GM19240 (cell line): Measurements from ENCODE around the gene PDE11A.

Source experiments
- DNase-seq: peaks from one replicate; pipeline ENCODE4 v3.0.0; 2011; ENCODE audit warnings: low spot score; ENCODE audit not compliant: insufficient read length

The PDE11A gene

GRCh38 chr2:177728920-177729319 lies 343.7 kb downstream of the PDE11A start:
- DNase-seq = no peak

- no peak for DNase-seq
Measured at GRCh38 chr2:177728399-177728765, 344.2 kb downstream of the PDE11A start.

GRCh38 chr2:177727577-177728398 lies 344.8 kb downstream of the PDE11A start:
- no peak for DNase-seq

GRCh38 chr2:177726931-177727348 lies 345.6 kb downstream of the PDE11A start:
- no peak for DNase-seq

- DNase-seq = peak; percentile 33
Measured at GRCh38 chr2:177724398-177725287, 347.9 kb downstream of the PDE11A start.

- no peak for DNase-seq
Measured at GRCh38 chr2:177723235-177723634, 349.3 kb downstream of the PDE11A start.

GRCh38 chr2:177721818-177722567 lies 350.6 kb downstream of the PDE11A start:
- DNase-seq = no peak

GRCh38 chr2:177721087-177721486 lies 351.5 kb downstream of the PDE11A start:
- DNase-seq = no peak

GRCh38 chr2:177717831-177718618 lies 354.6 kb downstream of the PDE11A start:
- no peak for DNase-seq

- no peak for DNase-seq
Measured at GRCh38 chr2:177716484-177716883, 356.1 kb downstream of the PDE11A start.

- no peak for DNase-seq
Measured at GRCh38 chr2:177715771-177716170, 356.8 kb downstream of the PDE11A start.

- no peak for DNase-seq
Measured at GRCh38 chr2:177714704-177715103, 357.9 kb downstream of the PDE11A start.

- no peak for DNase-seq
Measured at GRCh38 chr2:177712462-177712861, 360.1 kb downstream of the PDE11A start.

GRCh38 chr2:177711483-177712265 lies 360.9 kb downstream of the PDE11A start:
- no peak for DNase-seq

GRCh38 chr2:177710889-177711288 lies 361.7 kb downstream of the PDE11A start:
- DNase-seq = no peak

- no peak for DNase-seq
Measured at GRCh38 chr2:177709986-177710401, 362.6 kb downstream of the PDE11A start.

- no peak for DNase-seq
Measured at GRCh38 chr2:177708660-177709444, 363.7 kb downstream of the PDE11A start.

- DNase-seq = no peak
Measured at GRCh38 chr2:177708106-177708505, 364.5 kb downstream of the PDE11A start.

- no peak for DNase-seq
Measured at GRCh38 chr2:177705511-177706173, 366.9 kb downstream of the PDE11A start.
